RPMI7951 (cell line): ENCODE data around the gene ADAM19. TPM values are rescaled to one million over a fixed set of nuclear protein-coding genes. Genes with fewer than 3 reads are reported as not detected.
A peak's percentile ranks its signal among the peaks of the same experiment; 100 is the strongest.

Experiments used
- DNase-seq: peaks from one replicate; pipeline ENCODE4 v3.0.0-alpha.2; 2012; ENCODE audit warnings: low read depth
- total RNA-seq: library from RNA; depleted of rRNA; stranded (reverse); fragments of >200 nt; shearing (Covaris generic); gene quantifications from 2 replicates; pipeline ENCODE4 v1.2.3, GENCODE V29; 2014

ADAM19 gene
- total RNA-seq, 1 experiment from 2014 or later: 15.6 TPM

DNA sequence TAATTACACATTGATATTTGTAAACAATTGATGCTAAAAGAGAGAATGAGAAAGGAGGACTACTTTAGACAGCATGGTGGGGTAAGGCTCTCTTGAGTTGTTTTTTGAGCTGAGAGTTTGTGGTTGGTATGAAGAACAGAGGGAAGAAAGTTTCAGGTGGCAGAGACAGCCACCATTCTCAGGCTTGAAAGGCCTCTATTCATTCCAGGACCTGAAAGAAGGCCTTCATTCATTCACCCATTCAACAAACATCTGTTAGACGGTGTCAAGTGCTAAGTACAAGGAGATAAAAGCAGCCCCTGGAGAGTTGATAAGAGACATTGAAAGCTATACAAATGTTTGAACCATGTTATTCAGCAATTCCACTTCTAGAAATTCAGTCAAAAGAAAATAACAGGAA is 21.7 kb upstream of the ADAM19 start:
- no peak for DNase-seq

DNA sequence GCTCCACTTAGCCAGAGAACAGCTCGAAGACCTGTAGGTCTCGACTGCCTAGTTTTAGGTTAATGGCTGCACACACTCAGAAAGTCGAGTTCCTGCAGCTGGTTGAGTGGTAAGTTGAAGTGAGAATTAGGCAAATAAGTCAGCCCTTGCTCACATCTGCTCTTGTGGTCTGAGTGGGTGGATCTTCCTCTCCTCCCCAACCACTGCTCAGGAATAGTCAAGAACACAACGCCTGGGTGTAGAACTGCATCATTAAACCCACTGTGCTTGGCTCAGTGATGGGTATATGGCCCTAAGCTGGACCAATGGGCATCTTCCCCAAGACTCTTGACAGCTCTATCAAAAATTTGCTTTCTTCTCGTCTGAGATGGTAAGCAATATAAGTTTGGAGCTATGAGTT is 20.9 kb upstream of the ADAM19 start:
- DNase-seq: peak; percentile 57

DNA sequence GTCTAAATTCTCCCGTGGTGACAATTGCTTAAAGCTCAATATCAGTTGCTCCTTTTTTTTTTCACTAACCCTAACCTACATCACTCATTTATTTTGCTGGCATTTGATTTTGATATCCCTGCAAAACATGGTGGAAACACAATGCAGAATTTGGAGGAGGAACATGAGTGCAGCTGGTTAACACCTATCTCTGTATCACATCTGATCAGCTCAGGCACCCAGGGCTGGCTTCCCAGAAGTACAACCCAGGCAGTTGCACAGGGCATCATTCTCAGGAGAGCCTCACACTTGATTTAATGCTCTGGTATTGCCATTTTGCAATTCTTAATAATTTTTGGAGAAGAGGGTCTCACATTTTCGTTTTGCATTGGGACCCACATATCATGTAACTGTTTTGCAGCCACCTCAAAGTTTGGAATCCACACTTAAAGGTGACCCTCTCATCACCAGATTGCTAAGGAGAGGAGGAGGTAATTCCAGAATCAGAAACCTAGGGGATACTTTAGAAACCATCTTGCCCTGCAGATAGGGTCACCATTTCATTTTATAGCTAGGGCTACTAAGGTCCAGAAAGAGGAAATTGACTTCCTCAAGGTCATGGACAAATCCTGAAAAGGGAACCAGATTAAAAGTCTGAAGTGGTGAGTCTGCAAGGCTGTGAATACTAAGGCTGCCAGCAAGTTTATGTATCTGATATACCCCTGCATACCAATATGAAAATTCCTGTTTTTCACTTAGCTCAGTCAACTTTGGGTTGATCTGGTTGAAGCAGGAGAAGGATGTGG is 19.3 kb upstream of the ADAM19 start:
- no peak for DNase-seq

DNA sequence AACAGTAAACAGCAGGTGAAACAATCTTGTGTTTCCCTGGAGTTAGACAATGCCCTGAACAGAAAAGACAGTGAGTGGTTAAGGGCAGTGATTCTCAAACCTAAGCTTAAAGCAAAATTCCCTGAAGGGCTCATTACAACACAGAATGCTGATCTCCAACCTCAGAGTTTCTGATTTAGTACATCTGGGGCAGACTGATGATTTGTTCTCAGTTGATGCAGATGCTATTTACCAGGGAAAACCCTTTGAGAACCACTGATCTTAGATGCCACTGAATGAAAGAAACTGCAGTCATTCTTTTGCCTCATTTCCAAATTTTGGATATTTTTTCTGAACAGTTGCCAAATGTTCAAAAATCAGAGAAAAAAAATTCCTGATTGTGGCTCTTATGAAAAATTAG is 18.7 kb upstream of the ADAM19 start:
- no peak for DNase-seq

- no peak for DNase-seq
These were observed 17.6 kb upstream of the ADAM19 start for GRCh38 chr5:157593052-157593757.

- DNase-seq: no peak
These were observed 17.0 kb upstream of the ADAM19 start for GRCh38 chr5:157592594-157592993.

GRCh38 chr5:157590478-157590877 is 14.9 kb upstream of the ADAM19 start:
- DNase-seq: no peak

- no peak for DNase-seq
These were observed 9.1 kb upstream of the ADAM19 start for GRCh38 chr5:157584628-157585027.

GRCh38 chr5:157582731-157583620 is 7.4 kb upstream of the ADAM19 start:
- no peak for DNase-seq

- no peak for DNase-seq
These were observed 6.3 kb upstream of the ADAM19 start for GRCh38 chr5:157581901-157582300.

DNA sequence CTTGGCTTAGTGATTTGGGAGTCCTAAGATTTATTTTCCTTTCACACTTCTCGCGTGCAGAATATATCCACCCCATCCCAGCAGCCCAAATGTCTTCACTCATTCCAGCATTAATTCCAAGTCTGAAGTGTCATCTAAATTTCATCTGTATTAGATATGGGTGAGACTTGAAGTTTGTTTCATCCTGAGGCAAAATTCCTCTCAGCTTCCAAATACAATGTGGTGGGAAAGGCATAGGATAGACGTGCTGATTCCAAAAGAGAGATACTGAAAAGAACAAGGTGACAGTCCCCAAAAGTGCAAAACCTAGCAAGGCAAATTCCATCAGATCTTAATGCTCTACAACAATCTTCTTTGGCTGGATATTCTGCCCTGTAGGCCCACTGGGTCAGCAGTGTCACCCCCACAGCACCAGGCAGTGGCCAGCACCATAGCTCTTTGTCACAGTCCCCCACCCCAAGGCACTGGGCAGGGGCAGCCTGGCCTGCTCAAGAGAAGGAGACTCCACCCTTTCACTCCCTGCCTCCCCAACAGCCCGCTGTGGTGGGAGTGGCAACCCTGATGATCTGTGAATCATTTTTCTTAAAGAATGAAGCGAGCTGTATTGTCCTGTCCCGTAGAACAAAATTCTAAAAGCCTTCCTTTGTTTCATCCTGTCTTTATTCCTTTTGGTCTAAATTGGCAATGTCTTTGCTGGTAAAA is 2.7 kb upstream of the ADAM19 start:
- DNase-seq: no peak

GRCh38 chr5:157576678-157577077 is 1.1 kb upstream of the ADAM19 start:
- DNase-seq: no peak

DNA sequence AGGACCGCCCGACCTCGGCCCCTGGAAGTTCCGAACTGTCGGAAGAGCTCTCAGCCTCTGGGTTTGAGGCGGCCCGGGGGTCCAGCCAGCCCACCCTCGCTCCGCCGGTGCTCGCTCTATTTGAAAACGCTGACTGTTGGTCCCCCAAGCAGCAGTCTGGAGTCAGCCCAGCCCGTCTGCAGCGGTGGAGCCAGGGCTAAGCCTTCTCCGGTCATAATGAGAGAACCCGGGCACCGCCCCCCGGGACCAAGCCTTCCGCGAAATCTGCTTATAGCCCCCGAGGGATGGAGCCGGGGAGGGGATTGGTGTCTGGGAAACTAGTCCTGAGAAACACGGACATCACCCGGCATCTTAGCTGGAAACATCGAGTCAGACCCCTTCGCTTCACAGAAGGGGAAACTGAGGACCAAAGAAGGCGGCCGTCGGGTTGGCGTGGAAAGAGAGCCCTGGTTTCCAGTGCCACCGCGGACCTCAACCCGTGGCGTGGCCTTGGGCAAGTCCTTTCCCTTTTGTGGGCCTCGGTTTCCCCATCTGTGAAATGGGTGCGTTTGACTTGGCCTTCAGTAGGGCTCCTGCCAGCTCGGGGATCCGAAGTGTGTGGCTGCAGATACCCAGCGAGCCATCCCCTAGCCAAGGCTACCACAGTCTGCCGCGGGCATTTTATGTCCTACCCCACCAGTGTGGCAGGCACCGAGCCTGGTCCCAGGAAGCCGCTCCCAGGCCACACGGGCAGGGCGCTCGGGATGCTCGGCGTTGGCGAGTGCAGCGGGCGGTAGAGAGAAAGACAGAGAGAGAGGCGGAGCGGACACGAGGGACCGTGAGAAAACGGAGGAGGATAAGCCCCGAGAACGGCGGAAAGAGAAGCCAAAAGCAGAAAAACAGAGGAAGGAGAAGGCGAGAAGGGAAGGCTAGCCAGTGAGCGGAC is 857 bp downstream of the ADAM19 start:
- peak; percentile 58 for DNase-seq

- DNase-seq: peak; percentile 71
These were observed 4.2 kb downstream of the ADAM19 start for GRCh38 chr5:157571357-157571827.

DNA sequence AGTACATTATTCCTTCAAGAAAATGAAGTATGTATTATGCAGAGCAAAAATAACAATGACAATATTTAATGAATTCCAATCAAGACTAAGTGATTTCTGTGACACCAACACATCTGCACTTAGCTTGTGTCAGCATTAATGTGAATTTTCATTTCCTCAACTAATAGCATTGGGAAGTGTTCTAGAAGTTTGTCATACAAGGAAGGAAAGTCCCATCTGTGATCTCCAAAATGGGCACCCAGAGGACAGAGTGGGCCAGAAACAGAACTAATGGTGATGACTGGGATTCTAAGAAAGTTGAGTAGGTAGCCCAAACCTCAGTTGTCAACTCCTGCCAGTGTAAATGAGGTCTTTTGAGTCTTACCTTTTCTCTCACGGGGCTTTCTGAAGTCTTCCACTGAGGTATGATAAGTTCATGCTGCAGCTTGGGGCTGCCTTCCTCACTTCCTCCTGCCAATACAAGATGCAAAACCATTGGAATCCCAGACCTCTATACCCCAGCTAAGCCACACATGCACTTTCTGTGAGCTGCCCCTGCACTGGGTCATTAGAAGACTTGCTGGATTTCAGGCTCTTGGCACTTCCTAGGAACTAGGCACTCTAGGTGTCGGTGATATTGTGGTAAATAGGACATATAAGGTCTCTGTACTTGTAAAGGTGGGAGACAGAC is 4.9 kb downstream of the ADAM19 start:
- no peak for DNase-seq

- no peak for DNase-seq
These were observed 6.9 kb downstream of the ADAM19 start for GRCh38 chr5:157568720-157569119.

- DNase-seq: no peak
These were observed 7.4 kb downstream of the ADAM19 start for GRCh38 chr5:157568222-157568621.

- DNase-seq: no peak
These were observed 8.6 kb downstream of the ADAM19 start for GRCh38 chr5:157566902-157567489.

- DNase-seq: peak; percentile 78
These were observed 11.5 kb downstream of the ADAM19 start for GRCh38 chr5:157563929-157564716.
